EH (cell line): ENCODE measurements around the gene CAMK2B.

Experiments
- DNase-seq: peaks from one replicate; pipeline ENCODE4 v3.0.0-alpha.2; 2015; ENCODE audit warnings: low read depth

CAMK2B gene

DNA sequence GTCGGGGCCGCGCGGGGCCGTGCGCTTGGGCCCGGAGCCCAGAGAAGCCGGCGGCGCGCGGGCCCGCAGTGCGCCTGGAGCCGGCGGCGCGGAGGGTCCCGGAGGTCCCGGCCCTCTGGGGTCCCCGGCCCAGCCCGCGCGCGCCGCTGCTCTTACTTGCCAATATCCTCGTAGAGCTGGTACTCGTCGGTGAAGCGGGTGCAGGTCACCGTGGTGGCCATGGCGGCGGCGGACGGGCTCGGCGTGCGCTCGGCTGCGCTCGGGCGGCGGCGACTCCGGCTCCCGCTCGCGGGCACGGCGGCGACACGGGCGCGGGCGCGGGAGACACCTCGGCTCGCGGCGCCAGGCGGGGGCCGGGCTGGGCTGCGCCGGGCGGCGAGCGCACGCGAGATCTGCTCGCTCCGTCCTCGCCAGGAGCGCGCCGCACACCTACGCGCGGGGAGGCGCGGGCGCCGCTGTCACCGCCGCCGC is at the start of gene CAMK2B:
Gene CAMK2B, minus strand, starts transcription at position 394 of the 471 bp plus-strand sequence. Its CDS starts 173 bp downstream, at position 221.
- DNase-seq = no peak

DNA sequence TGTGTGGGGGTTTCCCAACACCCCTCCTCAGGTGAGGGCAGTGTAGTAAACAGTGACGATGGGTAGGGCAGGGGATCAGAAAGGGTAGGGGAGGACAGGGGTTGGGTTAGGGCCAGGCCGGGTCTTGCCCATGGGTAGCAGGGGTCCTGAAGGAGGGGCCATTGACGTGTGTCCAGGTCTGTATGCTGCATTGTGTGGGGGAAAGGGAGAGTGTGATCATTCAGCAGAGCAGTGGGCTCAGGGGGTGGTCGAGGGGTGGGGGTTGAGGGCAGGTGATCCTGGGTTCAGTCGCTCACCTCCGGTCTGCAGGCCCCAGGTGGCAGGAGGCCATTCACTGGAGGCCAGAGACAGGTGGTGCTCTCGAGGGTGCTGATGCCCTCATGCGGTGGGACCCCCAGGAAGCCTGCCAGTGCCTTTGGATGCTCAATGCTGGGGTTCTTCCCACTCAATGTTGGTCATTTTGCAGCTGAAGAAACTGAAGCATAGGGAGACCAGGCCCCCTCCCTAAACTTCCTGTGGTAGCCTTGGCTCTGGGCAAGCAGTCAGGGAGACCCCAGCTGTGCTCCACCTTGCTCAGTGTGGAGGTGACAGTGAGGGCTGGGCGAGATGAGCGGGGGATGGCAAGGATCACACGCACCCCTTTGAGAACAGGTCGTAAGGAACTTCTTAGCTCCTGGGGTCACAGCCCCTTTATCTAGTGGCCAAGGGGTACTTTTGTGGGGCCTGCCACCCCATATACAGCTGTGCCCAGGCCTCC is 48.8 kb upstream of the CAMK2B start:
- no peak for DNase-seq

DNA sequence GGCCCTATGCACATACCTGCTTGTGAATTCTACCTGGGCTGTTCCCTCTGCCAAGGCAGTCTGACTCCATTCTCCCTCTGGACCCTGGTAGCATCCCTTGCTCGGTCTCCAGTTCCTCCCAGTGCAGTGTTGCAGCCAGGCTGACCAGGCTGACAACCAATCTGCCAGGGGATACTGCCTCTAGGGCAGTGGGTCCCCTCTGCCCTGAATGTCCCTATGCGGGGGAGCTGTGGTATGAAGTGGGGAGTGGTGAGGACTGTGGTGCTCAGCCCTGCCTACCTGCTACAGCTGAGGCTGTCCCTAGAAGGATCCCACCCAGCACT is 48.0 kb upstream of the CAMK2B start:
- DNase-seq = no peak

DNA sequence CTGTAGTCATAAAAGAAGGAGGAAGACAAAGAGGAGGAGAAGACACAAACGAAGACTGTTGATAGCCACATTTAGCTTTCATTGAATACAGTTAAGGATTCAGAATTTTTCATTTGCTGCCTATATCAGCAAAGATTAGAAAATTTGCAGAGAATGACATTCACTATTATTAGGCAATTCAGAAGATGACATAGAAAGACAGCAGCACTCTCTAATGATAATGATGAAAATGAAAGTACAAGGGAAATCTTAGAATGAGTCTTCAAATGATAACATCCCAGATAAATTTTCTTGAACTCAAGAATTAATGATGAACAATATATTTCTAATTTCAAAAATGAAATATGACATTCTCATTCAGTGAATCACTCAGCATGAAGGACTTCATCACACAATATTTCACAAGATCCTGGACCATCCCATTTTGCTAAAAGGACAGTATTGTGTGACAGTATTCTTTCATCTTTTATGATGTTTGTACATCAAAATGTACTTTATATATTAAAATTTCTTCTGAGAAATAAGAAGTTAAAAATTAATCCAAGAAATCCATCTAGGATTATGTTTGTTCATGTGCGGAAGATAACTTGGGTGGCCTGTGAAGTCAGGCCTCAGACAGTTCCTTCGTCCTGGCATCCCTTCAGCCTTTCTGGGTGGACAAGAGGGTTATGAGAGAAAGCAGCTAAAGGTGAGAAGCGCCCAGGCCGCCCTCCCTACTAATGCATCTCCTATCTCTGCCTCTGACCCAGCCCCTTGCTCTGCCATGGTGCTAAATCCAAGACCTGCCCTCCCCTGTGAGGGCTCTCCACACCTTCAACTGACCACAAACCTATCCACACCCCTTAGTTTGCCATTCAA is 47.4 kb upstream of the CAMK2B start:
- peak; percentile 27 for DNase-seq

DNA sequence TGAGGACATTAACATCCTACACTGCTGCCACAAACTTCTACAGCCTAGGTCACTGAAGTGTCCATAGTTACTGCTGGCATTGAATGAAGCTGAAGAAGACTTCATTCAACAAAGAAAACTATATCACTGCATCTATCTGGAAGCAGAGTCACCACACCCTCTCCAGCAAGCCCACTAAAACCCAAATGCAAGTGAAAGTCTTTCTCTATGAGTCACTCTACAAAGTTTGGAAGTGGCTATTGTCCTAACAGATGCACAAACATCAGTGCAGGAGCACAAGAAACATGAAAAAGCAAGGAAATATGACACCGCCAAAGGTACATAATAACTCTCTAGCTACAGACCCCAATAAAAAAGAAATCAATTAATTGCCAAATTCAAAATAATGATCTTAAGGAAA is 43.5 kb upstream of the CAMK2B start:
- peak; percentile 38 for DNase-seq

DNA sequence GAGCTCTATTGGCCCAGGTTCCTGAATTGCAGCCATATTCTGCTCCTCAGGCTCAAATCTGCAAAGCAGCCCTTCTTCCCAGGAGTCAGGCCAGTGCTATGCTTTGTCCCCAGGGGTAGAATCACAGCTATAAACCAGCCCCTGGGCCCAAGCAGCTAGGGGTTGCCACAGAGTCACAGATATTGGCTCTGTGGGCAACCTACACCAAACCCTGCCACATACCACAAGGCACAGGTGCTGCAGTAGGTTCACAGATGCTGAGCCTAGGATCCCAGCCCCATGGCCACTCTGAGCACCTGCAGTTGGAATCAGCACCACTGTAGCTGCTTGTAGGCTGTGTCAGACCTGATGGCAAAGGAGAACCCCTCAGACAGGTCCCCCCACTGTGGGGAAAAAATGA is 43.1 kb upstream of the CAMK2B start:
- no peak for DNase-seq

DNA sequence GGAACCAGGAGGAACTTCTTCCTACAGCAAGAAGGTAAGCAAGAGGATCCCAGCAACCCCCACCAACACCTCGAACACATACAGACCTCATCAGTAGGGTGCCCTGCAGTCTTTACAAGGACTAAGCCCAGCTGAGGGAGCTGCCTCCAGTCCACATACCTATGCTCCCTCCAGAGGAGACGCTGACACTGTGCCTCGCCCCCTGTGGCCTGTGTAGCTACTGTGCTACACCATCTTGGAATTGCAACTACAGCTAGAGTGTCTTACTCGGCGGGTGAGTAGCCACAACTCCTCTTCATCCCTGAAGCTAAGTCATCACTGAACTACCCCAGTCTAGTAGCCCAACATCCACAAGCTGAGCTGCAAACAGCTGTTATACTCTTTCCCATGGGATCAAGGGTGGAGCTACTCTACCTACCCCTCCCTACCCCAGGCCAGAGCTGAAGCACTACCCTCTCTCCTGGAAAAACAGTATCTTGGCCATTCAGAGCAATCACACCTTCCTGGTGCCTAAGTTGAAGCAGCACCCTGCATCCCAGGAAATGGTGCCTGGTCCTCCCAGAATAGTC is 42.2 kb upstream of the CAMK2B start:
- DNase-seq = no peak

DNA sequence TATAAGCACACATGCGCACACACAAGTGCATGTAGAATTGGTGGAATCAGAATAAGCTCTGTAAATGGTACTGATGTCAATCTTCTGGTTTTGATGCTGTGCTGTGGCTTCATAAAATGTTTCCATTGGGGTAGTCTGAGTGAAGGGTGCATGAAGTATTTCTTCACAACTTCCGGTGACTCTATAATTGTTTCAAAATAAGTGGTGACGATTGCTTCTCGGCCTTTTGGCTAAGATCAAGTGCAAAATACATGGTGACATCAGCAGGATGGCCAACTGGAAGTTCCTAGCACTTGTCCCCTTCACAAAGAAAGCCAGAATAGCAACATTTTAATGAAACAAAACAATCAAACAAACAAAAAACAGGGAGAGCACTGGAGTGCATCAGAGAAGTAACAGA is 41.6 kb upstream of the CAMK2B start:
- DNase-seq = no peak

DNA sequence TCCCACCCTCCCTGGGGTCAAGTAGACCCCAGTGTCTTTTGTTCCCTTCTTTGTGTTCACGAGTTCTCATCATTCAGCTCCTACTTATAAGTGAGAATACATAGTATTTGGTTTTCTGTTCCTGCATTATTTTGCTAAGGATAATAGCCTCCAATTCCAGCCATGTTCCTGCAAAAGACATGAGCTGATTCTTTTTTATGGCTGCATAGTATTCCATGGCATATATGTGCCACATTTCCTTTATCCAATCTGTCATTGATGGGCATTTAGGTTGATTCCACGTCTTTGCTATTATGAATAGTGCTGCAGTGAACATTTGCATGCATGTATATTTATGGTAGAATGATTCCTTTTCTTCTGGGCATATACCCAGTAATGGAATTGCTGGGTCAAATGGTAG is 28.3 kb upstream of the CAMK2B start:
- no peak for DNase-seq

DNA sequence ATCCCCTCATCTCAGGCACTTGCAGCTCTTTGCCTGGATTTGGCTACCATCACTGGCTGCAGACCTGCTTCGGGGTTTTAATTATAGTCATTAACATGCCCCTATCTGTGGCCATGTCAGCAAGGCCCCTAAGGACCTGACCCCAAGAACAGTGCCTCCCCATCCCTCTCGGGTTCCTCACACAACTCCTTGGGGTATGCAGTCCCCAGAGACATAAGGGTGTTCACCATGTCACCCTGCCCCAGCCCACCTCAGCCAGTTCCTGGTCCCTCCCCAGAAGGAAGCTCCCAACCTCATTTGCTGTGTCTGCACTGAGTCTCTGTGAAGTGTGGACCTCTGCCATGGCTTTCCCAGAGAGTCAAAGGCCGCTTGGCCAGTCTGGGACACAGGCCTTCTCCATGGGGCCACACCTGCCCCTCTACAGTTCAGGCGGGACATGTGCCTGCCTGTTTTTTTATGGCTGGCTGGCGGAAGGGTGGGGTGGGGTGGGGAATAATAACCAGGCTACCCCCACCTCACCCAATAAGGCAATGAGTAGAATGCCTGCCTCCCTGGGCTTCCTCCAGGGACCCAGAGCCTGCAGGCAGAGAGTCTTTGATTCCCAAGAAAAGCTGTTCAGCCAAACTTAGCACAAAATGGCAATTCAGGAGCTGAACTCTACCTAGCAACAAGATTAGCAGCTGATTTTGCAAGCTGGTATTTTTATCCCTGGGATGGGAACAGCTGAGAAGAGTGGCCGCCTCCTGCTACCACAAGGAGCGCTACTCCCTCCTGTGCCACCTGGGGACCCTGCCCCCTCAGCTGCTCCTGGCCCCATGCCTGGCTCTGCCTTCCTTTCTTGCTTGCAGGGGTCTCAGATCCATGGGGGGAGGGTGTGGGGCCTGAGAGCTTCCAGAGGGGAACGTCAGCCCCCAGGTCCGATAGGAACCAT is 23.7 kb upstream of the CAMK2B start:
- no peak for DNase-seq

DNA sequence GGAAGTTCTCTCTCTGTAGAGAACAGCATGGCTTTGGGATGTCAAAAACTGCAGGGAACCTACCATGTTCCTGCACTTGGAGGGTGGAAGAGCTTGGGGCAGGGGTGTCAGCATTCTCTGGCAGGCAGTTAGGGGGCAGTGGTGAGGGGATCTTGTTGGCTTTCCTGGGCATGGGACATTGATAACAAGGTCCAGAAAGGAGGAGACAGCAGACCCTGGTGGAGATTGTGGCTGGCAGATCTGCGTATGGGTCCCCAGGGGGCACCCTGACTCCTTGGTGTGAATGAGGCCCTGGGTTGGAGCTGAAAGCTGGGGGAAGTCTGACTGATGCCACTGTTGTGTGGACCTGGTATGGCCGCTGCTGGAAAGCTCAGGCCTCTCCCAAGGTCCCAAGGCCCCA is 22.9 kb upstream of the CAMK2B start:
- peak; percentile 71 for DNase-seq

DNA sequence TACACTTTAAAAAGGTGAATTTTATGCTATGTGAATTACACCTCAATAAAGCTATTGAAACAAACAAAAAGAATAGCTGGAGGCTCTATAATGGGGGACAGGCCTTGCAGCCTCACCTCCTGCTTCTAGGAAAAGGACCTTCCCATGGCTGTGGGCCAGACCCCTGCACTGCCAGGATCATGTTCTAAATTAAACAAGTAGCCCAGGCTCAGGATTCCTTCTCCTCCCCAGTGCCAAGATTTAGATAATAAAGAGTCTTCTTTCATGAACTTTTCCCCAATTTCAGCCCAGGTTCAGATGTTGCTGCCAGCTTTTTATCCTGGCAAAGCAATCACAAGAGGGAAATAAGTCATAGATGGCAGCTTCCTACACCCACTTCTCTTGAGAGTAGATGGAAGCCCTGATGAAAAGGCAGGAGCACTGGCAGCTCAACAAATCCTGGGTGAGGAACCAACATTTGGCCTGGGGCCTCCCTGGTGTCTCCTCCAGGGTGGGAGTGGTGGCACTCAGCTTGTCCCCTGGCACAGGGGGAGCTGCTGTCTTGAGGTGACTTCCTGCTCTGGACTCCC is 22.2 kb upstream of the CAMK2B start:
- DNase-seq = no peak

DNA sequence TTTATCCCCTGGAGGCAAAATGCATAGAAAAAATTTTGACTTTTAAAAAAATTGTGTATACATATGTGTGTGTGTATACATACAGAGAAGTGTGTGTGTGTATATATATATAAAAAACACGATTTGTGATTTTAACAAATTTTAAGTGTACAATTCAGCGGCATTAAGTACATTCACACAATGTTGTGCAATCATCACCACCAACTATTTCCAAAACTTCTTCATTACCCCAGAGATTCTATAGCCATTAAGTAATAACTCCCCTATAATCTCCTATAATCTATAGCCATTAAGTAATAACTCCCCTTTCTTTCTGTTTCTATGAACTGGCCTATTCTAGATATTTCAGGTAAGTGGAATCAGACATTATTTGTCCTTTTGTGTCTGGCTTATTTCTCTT is 20.7 kb upstream of the CAMK2B start:
- no peak for DNase-seq

DNA sequence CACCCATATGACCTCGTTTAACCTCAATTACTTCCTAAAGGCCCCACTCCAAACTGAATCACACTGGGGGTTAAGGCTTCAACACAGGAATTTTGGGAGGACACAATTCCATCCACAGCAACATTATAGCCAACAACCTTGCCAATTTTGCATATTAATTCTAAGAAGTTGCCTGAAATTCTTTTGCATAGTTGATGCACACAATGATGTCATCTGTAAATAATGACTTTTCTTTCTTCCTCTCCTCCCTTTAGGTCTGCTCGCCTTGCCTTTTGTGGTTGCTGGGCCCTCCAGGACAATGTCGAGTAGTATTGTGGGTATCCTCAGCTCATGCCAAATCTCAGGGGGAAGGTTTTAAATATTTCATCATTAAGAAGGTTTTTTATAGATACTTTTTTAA is 16.0 kb upstream of the CAMK2B start:
- no peak for DNase-seq

DNA sequence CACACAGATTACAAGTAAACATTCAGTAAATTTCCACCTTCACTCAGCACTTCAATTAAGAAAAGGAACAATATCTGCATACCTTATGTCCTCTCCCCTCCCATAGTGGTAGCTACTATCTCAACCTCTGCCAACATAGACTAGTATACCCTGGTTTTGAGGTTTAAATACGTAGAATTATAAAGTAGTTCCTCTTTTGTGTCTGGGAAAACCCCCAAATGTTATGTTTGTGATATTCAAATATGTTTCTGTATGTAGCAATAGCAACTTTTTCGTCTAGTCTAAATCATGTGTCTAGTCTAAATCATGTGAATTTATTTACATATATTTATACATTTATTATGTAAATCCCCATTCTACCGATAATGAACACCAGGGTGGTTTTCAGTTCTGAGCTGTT is 13.2 kb upstream of the CAMK2B start:
- DNase-seq = no peak

DNA sequence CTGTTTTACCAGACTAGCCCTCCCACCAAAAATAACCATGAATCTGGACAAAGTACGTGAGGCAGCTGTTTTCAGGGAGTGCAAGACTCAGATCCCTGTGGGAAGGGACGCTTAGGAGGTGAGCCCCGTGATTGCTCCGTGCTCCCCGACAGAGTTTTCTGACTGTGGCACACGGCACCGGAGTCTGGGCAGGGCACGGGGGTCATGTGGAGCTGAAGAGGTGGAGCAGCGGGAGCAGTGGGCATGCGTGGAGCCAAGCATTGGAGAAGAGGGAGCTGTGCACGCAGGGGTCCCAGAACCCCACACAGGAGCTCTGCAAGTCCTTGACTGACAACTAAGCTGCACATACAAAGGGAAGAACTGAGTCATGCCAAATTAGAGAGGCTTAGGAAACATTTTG is 11.1 kb upstream of the CAMK2B start:
- DNase-seq = no peak

DNA sequence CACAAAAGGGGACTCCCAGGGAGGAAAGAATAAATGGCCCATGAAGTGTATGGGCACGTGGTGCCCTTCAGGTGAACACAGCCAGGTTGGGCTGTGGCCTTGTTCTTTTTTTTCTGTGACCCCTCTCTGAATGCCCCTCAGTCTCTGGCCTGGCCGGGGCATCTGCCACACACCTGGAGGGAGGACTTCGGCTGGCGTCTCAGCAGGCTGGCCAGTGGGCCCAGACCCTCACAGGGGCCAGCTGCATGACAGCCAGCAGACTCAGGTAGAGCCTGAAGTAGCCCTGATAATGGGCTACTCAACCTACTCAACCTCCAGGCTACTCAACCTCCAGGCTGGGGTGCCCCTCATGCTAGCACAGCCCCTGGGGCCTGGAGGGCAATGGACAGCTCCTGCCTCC is 9.8 kb upstream of the CAMK2B start:
- no peak for DNase-seq

DNA sequence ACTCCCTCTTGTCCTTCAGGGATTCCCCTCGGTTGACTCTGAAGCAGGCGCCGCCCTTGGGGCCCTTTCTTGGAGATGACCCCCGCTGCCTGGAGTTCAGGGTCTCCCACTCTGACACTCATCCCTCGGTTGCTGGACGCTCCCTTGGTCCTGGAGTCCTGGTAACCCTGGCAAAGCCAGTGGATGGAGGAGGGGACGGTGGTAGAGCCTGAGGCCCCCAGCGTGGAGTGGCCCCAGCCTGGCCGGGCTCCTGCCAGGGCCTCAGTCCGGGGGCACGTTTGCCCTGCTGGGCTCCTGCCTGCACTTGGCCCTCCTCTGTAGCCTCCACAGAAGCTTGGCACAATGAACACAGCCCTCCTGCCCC is 9.3 kb upstream of the CAMK2B start:
- no peak for DNase-seq

DNA sequence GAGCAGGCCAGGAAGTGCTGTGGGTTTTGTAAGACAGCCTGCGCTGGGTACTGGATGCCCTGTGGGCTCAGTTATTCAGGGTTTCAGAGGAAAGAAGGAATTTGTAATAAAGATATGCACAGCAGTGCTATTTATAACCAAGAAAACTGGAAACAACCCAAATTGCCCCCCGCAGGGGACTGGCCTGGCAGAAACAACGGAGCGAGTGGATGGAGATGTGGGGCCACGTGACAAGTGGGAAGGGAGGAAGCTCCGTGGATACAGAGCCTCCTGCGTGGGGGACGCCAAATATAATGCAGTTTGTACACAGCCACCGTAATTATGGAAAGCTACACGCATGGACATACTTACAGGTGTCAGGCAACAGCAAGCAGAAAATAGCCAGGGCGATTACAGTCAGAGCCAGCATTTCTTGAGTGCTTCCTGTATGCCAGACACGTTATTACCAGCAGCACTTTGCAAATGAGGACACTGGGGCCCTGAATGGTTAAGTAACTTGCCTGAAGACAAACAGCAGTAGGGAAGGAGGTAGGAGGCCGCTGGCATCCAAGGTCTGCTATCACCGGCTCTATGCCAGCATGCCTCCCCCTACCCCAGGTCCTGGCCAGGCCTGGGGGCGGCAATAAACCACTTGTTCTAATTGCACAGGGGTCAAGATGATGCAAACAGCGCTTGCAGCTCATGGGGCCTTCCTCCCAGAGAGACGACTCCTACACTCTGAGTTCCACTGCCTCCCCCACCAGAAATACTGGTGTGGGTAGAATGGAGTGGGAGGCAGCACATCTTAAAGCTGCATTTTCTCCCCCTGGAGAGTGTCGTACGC is 8.7 kb upstream of the CAMK2B start:
- DNase-seq = no peak

DNA sequence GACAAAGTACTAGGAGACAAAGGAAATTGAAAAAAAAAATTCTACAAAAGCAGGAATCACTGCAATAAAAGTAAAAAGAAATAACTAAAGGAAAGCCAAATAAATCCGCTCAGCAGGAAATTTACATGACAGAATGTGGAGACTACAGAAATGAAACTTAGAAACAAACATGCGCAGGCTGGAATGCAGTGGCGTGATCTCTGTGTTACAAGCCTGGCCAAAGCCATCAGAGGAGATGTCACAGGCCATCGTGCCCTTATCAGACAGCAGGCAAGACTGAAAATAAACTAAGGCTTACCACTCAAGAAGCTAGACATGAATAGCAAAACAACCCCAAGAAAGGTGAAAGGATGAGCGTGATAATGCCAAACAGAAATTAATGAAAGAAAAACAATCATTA is 6.3 kb upstream of the CAMK2B start:
- no peak for DNase-seq

DNA sequence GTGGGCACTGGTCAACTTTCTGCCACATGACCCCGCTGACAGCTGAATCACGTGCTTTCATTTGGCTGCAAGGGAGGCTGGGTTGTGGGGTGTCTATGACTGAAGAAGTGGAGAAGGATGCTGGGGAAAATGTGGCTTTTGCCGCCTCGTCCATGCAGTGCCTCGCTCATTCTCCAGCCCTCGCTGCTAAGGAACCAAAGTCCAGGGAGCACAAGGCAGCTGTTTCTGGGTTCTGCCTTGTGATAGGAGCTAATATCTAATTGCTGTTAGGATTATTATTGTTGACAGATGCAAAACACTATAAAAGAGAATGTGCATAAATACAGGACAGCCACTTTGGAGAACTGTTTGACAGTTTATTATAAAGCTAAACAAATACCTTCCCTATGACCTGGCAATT is 4.9 kb upstream of the CAMK2B start:
- DNase-seq = peak; percentile 17
